Loucy (cell line): ENCODE data around the gene ATP11B.
"Not testable (repeated sequence)": the region's sequence is repeated elsewhere in the genome, so short reads cannot be mapped to it uniquely, and the experiment has no call there.

ENCODE experiments used
- H2AFZ ChIP-seq: fragments of 200-600 bp; sonication (generic); 2 replicates; pipeline ENCODE4 v1.6.0; 2016; ENCODE audit warnings: antibody characterized with exemption, mild to moderate bottlenecking, low read length, moderate library complexity
- H3F3A ChIP-seq: fragments of 200-600 bp; 2 replicates; pipeline ENCODE4 v1.6.0; 2016; ENCODE audit warnings: antibody characterized with exemption, low read depth, mild to moderate bottlenecking
- H3K27me3 ChIP-seq: fragments of 200-600 bp; sonication (generic); 2 replicates; pipeline ENCODE4 v1.6.1; 2014; ENCODE audit warnings: low read length, mild to moderate bottlenecking; ENCODE audit not compliant: insufficient read depth, poor library complexity, severe bottlenecking
- H3K36me3 ChIP-seq: fragments of 200-600 bp; sonication (generic); 2 replicates; pipeline ENCODE4 v1.6.1; 2016; ENCODE audit warnings: low read length; ENCODE audit not compliant: insufficient read depth
- H3K4me1 ChIP-seq: fragments of 200-600 bp; sonication (generic); 2 replicates; pipeline ENCODE4 v1.5.1; 2014; ENCODE audit warnings: low read length, mild to moderate bottlenecking; ENCODE audit not compliant: insufficient read depth, poor library complexity, severe bottlenecking
- H3K4me2 ChIP-seq: fragments of 200-600 bp; sonication (generic); 2 replicates; pipeline ENCODE4 v1.6.0; 2014; ENCODE audit warnings: antibody characterized with exemption, low read length, low read depth, mild to moderate bottlenecking; ENCODE audit not compliant: poor library complexity, severe bottlenecking
- H3K4me3 ChIP-seq: fragments of 200-600 bp; sonication (generic); 2 replicates; pipeline ENCODE4 v1.5.1; 2014; ENCODE audit warnings: low read length, mild to moderate bottlenecking, mixed read lengths; ENCODE audit not compliant: poor library complexity, severe bottlenecking
- H3K79me2 ChIP-seq: fragments of 200-600 bp; sonication (generic); 2 replicates; pipeline ENCODE4 v1.6.1; 2014; ENCODE audit warnings: low read length; ENCODE audit not compliant: insufficient read depth
- H3K9ac ChIP-seq: fragments of 200-600 bp; sonication (generic); 2 replicates; pipeline ENCODE4 v1.6.0; 2014; ENCODE audit warnings: mild to moderate bottlenecking, low read depth, low read length, moderate library complexity; ENCODE audit not compliant: poor library complexity, severe bottlenecking
- H3K9me2 ChIP-seq: fragments of 200-600 bp; sonication (generic); replicated peaks from 2 replicates; pipeline ENCODE4 v1.6.1; 2016; ENCODE audit warnings: low read depth, low read length, mixed read lengths
- H3K9me3 ChIP-seq: fragments of 200-600 bp; sonication (generic); 2 replicates; pipeline ENCODE4 v1.6.1; 2014; ENCODE audit warnings: mild to moderate bottlenecking, antibody characterized with exemption, low read length, low read depth; ENCODE audit not compliant: insufficient read depth
- H4K20me1 ChIP-seq: fragments of 200-600 bp; sonication (generic); 2 replicates; pipeline ENCODE4 v1.6.0; 2014; ENCODE audit warnings: antibody characterized with exemption, low read length, mild to moderate bottlenecking; ENCODE audit not compliant: insufficient read depth, poor library complexity, severe bottlenecking
- CTCF ChIP-seq: fragments of 200-600 bp; sonication (generic); conservative IDR thresholded peaks from 2 replicates; pipeline ENCODE4 v1.5.1; 2014; ENCODE audit warnings: mild to moderate bottlenecking, antibody characterized with exemption, low read length
- EZH2phosphoT487 ChIP-seq: fragments of 200-600 bp; IDR thresholded peaks from 2 replicates; pipeline ENCODE4 v1.6.1; 2018; ENCODE audit warnings: antibody characterized with exemption, mild to moderate bottlenecking, moderate library complexity, borderline replicate concordance

ATP11B gene

DNA sequence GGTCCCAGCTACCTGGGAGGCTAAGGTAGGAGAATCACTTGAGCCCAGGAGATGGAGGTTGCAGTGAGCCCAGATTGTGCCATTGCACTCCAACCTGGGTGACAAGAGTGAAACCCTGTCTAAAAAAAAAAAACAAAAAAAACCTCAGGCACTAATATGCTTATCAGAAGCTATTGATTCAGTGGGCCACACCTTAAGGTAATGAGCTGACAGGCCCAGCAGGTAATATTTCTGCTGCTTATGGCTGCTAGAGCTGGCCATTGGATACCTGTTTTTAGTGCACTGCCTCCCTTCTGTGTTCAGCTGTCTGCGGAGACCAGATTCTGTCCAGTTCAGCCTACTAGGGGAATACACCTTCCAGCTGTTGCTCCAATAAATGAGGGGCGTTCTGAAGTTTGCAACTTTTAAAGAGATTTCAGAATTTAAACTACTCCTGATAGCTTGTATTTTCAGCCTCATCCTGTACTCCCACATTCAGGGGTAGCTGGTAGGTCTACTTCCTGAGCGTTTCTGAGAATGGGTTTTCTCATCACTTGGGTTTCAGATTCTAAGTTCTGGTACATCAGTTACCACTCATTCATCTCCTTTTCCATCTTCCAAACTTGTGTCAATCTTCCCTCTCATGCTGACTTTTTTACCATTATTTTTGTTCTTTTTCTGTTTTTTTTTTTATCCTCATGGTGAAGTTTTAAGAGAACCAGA lies 69.0 kb downstream of the ATP11B start:
- no peaks in the 10 kb centered on the region for H3K79me2 ChIP-seq
- H3K27me3 ChIP-seq: no peaks in the 10 kb centered on the region
- H3K9me2 ChIP-seq: no peaks in the 10 kb centered on the region
- H3K4me3 ChIP-seq: no peak overlapping the region
- H3K4me1 ChIP-seq: no peaks in the 10 kb centered on the region
- no peak overlapping the region for H3K4me2 ChIP-seq
- no peaks in the 10 kb centered on the region for H4K20me1 ChIP-seq
- TF ChIP-seq CTCF: no peak
- no peak for TF ChIP-seq EZH2phosphoT487
- no peak overlapping the region for H2AFZ ChIP-seq
- H3F3A ChIP-seq: no peaks in the 10 kb centered on the region
- H3K9me3 ChIP-seq: no peaks in the 10 kb centered on the region
- no peak overlapping the region for H3K9ac ChIP-seq
- no peaks in the 10 kb centered on the region for H3K36me3 ChIP-seq

- Histone ChIP-seq H3K9ac (no peak overlapping the region), H3F3A (no peaks in the 10 kb centered on the region), H3K4me2 (no peak overlapping the region), H4K20me1 (no peaks in the 10 kb centered on the region), H3K9me3 (no peaks in the 10 kb centered on the region), H3K9me2 (no peaks in the 10 kb centered on the region), H3K27me3 (no peaks in the 10 kb centered on the region), H3K36me3 (no peaks in the 10 kb centered on the region), H3K79me2 (no peaks in the 10 kb centered on the region), H2AFZ (no peak overlapping the region), H3K4me3 (no peak overlapping the region), H3K4me1 (no peaks in the 10 kb centered on the region)
- no peak for TF ChIP-seq CTCF
- no peak for TF ChIP-seq EZH2phosphoT487
Observed at GRCh38 chr3:182869059-182869458, 75.8 kb downstream of the ATP11B start.

DNA sequence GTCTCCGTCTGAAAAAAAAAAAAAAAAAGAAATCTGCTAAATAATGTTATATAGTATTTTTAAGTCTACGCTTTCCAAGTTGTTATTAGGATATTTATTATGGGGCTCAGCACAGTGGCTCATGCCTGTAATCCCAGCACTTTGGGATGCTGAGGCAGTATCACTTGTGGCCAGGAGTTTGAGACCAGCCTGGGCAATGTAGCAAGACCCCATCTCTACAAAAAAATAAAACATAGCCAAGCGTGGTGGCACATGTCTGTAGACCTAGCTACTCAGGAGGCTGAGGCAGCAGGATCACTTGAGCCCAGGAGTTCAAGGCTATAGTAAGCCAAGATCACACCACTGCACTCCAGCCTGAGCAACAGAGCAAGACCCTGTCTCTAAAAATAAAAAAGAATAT lies 77.6 kb downstream of the ATP11B start:
- H4K20me1 ChIP-seq, H3K4me1 ChIP-seq, H3K36me3 ChIP-seq, H2AFZ ChIP-seq, H3F3A ChIP-seq, H3K9me3 ChIP-seq, H3K4me2 ChIP-seq, H3K79me2 ChIP-seq, H3K4me3 ChIP-seq, H3K27me3 ChIP-seq, H3K9ac ChIP-seq, H3K9me2 ChIP-seq: not testable (repeated sequence)

GRCh38 chr3:182879031-182879611 lies 85.8 kb downstream of the ATP11B start:
- H3K79me2 ChIP-seq: no peaks in the 10 kb centered on the region
- no peaks in the 10 kb centered on the region for H4K20me1 ChIP-seq
- no peaks in the 10 kb centered on the region for H3F3A ChIP-seq
- no peaks in the 10 kb centered on the region for H3K27me3 ChIP-seq
- H3K4me2 ChIP-seq: no peak overlapping the region
- H3K4me3 ChIP-seq: no peak overlapping the region
- H3K9me3 ChIP-seq: no peaks in the 10 kb centered on the region
- H3K36me3 ChIP-seq: no peaks in the 10 kb centered on the region
- TF ChIP-seq EZH2phosphoT487 (no peak), CTCF (no peak)
- H3K4me1 ChIP-seq: no peaks in the 10 kb centered on the region
- peak overlapping the region; percentile 21; the same call in 1 of the 2 replicates for H2AFZ ChIP-seq
- no peak overlapping the region for H3K9ac ChIP-seq
- no peaks in the 10 kb centered on the region for H3K9me2 ChIP-seq
